ENCODE results near the gene PIGQ.

GRCh38 chr16:600781-601180 is 31.0 kb downstream of the PIGQ start:
- TF ChIP-seq GATA2 (IDR thresholded peaks at IDR 0.05; ENCODE audit: low read depth, low read length) = no peak
- TF ChIP-seq GATA3 (IDR thresholded peaks at IDR 0.05; ENCODE audit: low read depth, low read length) = no peak

All from SH-SY5Y (cell line).